CD8-positive, alpha-beta memory T cell (primary cell): ENCODE measurements around the gene TBC1D25. TPM values are rescaled to one million over a fixed set of nuclear protein-coding genes. Genes with fewer than 3 reads are reported as not detected.

ENCODE experiments used
- CTCF ChIA-PET: fragments of 350-600 bp; sonication (Branson Sonifier 250); formaldehyde crosslinking; loops from one replicate; lab custom pipeline; 2021; ENCODE audit warnings: antibody characterized with exemption; lab: Charles Lee
- POLR2A ChIA-PET: fragments of 350-600 bp; sonication (Branson Sonifier 250); formaldehyde crosslinking; loops from one replicate; lab custom pipeline; 2021; ENCODE audit warnings: antibody characterized with exemption; lab: Charles Lee
- DNase-seq, 5 donors: peaks; one replicate each; pipeline versions ENCODE4 v3.0.0 to v3.0.0-alpha.2; 2020 to 2022; ENCODE audit warnings: mixed read lengths in 1 of 5
- H3K27ac ChIP-seq: one replicate; pipeline ENCODE4 v1.7.0; 2013; ENCODE audit warnings: low read depth, mild to moderate bottlenecking, low read length, moderate library complexity
- H3K27me3 ChIP-seq: 2 replicates; pipeline ENCODE4 v1.7.0; 2013; ENCODE audit warnings: low read length, mild to moderate bottlenecking; ENCODE audit not compliant: insufficient read depth, poor library complexity, severe bottlenecking
- H3K36me3 ChIP-seq: 2 replicates; pipeline ENCODE4 v1.7.0; 2013; ENCODE audit warnings: mild to moderate bottlenecking, low read length, moderate library complexity; ENCODE audit not compliant: insufficient read depth
- H3K4me1 ChIP-seq: 2 replicates; pipeline ENCODE4 v1.7.0; 2013; ENCODE audit warnings: mild to moderate bottlenecking, low read length, moderate library complexity; ENCODE audit not compliant: insufficient read depth
- H3K4me3 ChIP-seq: 2 replicates; pipeline ENCODE4 v1.7.0; 2013; ENCODE audit warnings: mild to moderate bottlenecking, low read length
- H3K9me3 ChIP-seq: 2 replicates; pipeline ENCODE4 v1.7.0; 2013; ENCODE audit warnings: mild to moderate bottlenecking, low read length
- H3K27ac Mint-ChIP-seq, 8 donors: one replicate each; pipeline ENCODE4 v1.8.0; 2020 to 2021; ENCODE audit warnings: mixed read lengths in 8 of 8, mild to moderate bottlenecking in 6 of 8, inconsistent platforms in 3 of 8, moderate library complexity in 3 of 8
- H3K27me3 Mint-ChIP-seq, 2 donors: one replicate each; pipeline ENCODE4 v1.8.0; 2020 to 2021; ENCODE audit warnings: mixed read lengths in 2 of 2, mild to moderate bottlenecking in 1 of 2, moderate library complexity in 1 of 2
- H3K36me3 Mint-ChIP-seq, 3 donors: one replicate each; pipeline ENCODE4 v1.8.0; 2020 to 2021; ENCODE audit warnings: mixed read lengths in 3 of 3, inconsistent platforms in 1 of 3, mild to moderate bottlenecking in 1 of 3
- H3K4me1 Mint-ChIP-seq, 3 donors: one replicate each; pipeline ENCODE4 v1.8.0; 2020 to 2021; ENCODE audit warnings: mixed read lengths in 3 of 3, inconsistent platforms in 1 of 3, mild to moderate bottlenecking in 1 of 3
- H3K4me3 Mint-ChIP-seq, 7 donors: one replicate each; pipeline ENCODE4 v1.8.0; 2020 to 2021; ENCODE audit warnings: mixed read lengths in 7 of 7, mild to moderate bottlenecking in 6 of 7, moderate library complexity in 4 of 7, inconsistent platforms in 2 of 7
- H3K9me3 Mint-ChIP-seq, 5 donors: one replicate each; pipeline ENCODE4 v1.8.0; 2020 to 2022; ENCODE audit warnings: mixed read lengths in 5 of 5, mild to moderate bottlenecking in 3 of 5, moderate library complexity in 2 of 5, inconsistent platforms in 1 of 5
- polyA plus RNA-seq: library from polyadenylated mRNA; unstranded; fragments of 300-500 nt; fragmentation: Illumina TruSeq; gene quantifications from one replicate; pipeline ENCODE4 v1.2.3, GENCODE V29; 2021
- total RNA-seq, 2 experiments: library from RNA; stranded (reverse); gene quantifications; one replicate each; pipeline ENCODE4 v1.2.3, GENCODE V29; 2021

Gene TBC1D25
- total and polyA plus RNA-seq, 3 experiments from 2014 or later = 14.0 to 21.5 (median 15.2) TPM

- H3K27me3 Mint-ChIP-seq = no peaks in the 10 kb centered on the region
- H3K27ac Mint-ChIP-seq = peak overlapping the region in 7 of 8 donors; percentile 82 to 94 (median 88)
- Histone ChIP-seq H3K27me3 (no peaks in the 10 kb centered on the region), H3K4me1 (peaks cover 10% of the 10 kb centered on the region), H3K36me3 (no peaks in the 10 kb centered on the region), H3K4me3 (peak overlapping the region; percentile 52), H3K9me3 (no peaks in the 10 kb centered on the region), H3K27ac (peak overlapping the region; percentile 48)
- H3K36me3 Mint-ChIP-seq = peaks cover 0 to 31% (median 2%) of the 10 kb centered on the region in 3 donors
- peak overlapping the region; percentile 87 to 94 (median 89) for H3K4me3 Mint-ChIP-seq
- no peak for DNase-seq
- ChIA-PET POLR2A (no interaction called here), CTCF (interaction anchor here (3.4 kb wide), 1 partner anchor 30 kb away, joined by 11 read pairs; the partner anchor contains the start of gene TBC1D25)
- no peaks in the 10 kb centered on the region for H3K9me3 Mint-ChIP-seq
- peaks cover 16 to 44% (median 26%) of the 10 kb centered on the region in 3 donors for H3K4me1 Mint-ChIP-seq
Measured at GRCh38 chrX:48509619-48510018, 29.9 kb upstream of the TBC1D25 start.

- Histone ChIP-seq H3K4me3 (no peak overlapping the region), H3K36me3 (no peaks in the 10 kb centered on the region), H3K27ac (no peak overlapping the region), H3K9me3 (no peaks in the 10 kb centered on the region), H3K27me3 (no peaks in the 10 kb centered on the region), H3K4me1 (peaks cover 10% of the 10 kb centered on the region)
- Mint-ChIP-seq H3K36me3 (peaks cover 0 to 48% (median 5%) of the 10 kb centered on the region in 3 donors), H3K9me3 (no peaks in the 10 kb centered on the region), H3K4me1 (peaks cover 22 to 49% (median 28%) of the 10 kb centered on the region in 3 donors), H3K27me3 (no peaks in the 10 kb centered on the region), H3K27ac (peak overlapping the region in 2 of 8 donors; percentile 38 to 92), H3K4me3 (no peak overlapping the region)
- ChIA-PET CTCF (no interaction called here), POLR2A (no interaction called here)
- no peak for DNase-seq
Measured at GRCh38 chrX:48511560-48511959, 28.0 kb upstream of the TBC1D25 start.

GRCh38 chrX:48512371-48512935 is 27.1 kb upstream of the TBC1D25 start:
- Histone ChIP-seq H3K4me3 (no peak overlapping the region), H3K27me3 (no peaks in the 10 kb centered on the region), H3K9me3 (no peaks in the 10 kb centered on the region), H3K27ac (no peak overlapping the region), H3K4me1 (peaks cover 10% of the 10 kb centered on the region), H3K36me3 (no peaks in the 10 kb centered on the region)
- H3K9me3 Mint-ChIP-seq = no peaks in the 10 kb centered on the region
- peak overlapping the region in 1 of 8 donors; percentile 42 for H3K27ac Mint-ChIP-seq
- POLR2A ChIA-PET = no interaction called here
- peaks cover 0 to 50% (median 5%) of the 10 kb centered on the region in 3 donors for H3K36me3 Mint-ChIP-seq
- H3K4me3 Mint-ChIP-seq = peak overlapping the region in 2 of 7 donors; percentile 13 to 24
- peaks cover 19 to 53% (median 31%) of the 10 kb centered on the region in 3 donors for H3K4me1 Mint-ChIP-seq
- no peaks in the 10 kb centered on the region for H3K27me3 Mint-ChIP-seq
- CTCF ChIA-PET = interaction anchor here (0.5 kb wide), 1 partner anchor 195 kb away, joined by 3 read pairs; no protein-coding TSS in a partner anchor
- DNase-seq = no peak

GRCh38 chrX:48513670-48514069 is 25.8 kb upstream of the TBC1D25 start:
- Histone ChIP-seq H3K27ac (no peak overlapping the region), H3K4me3 (no peak overlapping the region), H3K4me1 (peaks cover 7% of the 10 kb centered on the region), H3K9me3 (no peaks in the 10 kb centered on the region), H3K27me3 (no peaks in the 10 kb centered on the region), H3K36me3 (no peaks in the 10 kb centered on the region)
- DNase-seq = no peak
- peaks cover 19 to 48% (median 27%) of the 10 kb centered on the region in 3 donors for H3K4me1 Mint-ChIP-seq
- H3K36me3 Mint-ChIP-seq = peaks cover 0 to 46% (median 5%) of the 10 kb centered on the region in 3 donors
- CTCF ChIA-PET = no interaction called here
- H3K27ac Mint-ChIP-seq = peak overlapping the region in 2 of 8 donors; percentile 23 to 63
- H3K9me3 Mint-ChIP-seq = no peaks in the 10 kb centered on the region
- POLR2A ChIA-PET = no interaction called here
- no peaks in the 10 kb centered on the region for H3K27me3 Mint-ChIP-seq
- no peak overlapping the region for H3K4me3 Mint-ChIP-seq

- Mint-ChIP-seq H3K27ac (peak overlapping the region in 1 of 8 donors; percentile 19), H3K4me3 (peak overlapping the region in 1 of 7 donors; percentile 27), H3K36me3 (peaks cover 0 to 44% (median 5%) of the 10 kb centered on the region in 3 donors), H3K9me3 (no peaks in the 10 kb centered on the region), H3K4me1 (peaks cover 20 to 48% (median 26%) of the 10 kb centered on the region in 3 donors), H3K27me3 (no peaks in the 10 kb centered on the region)
- ChIA-PET CTCF (no interaction called here), POLR2A (no interaction called here)
- H3K36me3 ChIP-seq = no peaks in the 10 kb centered on the region
- H3K27ac ChIP-seq = no peak overlapping the region
- no peak overlapping the region for H3K4me3 ChIP-seq
- no peaks in the 10 kb centered on the region for H3K9me3 ChIP-seq
- no peaks in the 10 kb centered on the region for H3K27me3 ChIP-seq
- peaks cover 7% of the 10 kb centered on the region for H3K4me1 ChIP-seq
- DNase-seq = no peak
Measured at GRCh38 chrX:48514126-48514806, 25.2 kb upstream of the TBC1D25 start.

- no peaks in the 10 kb centered on the region for H3K9me3 Mint-ChIP-seq
- peak overlapping the region in 1 of 8 donors; percentile 43 for H3K27ac Mint-ChIP-seq
- peaks cover 5% of the 10 kb centered on the region for H3K4me1 ChIP-seq
- peaks cover 0 to 42% (median 5%) of the 10 kb centered on the region in 3 donors for H3K36me3 Mint-ChIP-seq
- H3K27ac ChIP-seq = no peak overlapping the region
- H3K9me3 ChIP-seq = no peaks in the 10 kb centered on the region
- peaks cover 16 to 48% (median 19%) of the 10 kb centered on the region in 3 donors for H3K4me1 Mint-ChIP-seq
- ChIA-PET CTCF (no interaction called here), POLR2A (no interaction called here)
- no peaks in the 10 kb centered on the region for H3K36me3 ChIP-seq
- no peak overlapping the region for H3K4me3 ChIP-seq
- no peaks in the 10 kb centered on the region for H3K27me3 Mint-ChIP-seq
- no peak for DNase-seq
- H3K4me3 Mint-ChIP-seq = no peak overlapping the region
- H3K27me3 ChIP-seq = no peaks in the 10 kb centered on the region
Measured at GRCh38 chrX:48514868-48515460, 24.6 kb upstream of the TBC1D25 start.

GRCh38 chrX:48515842-48516241 is 23.7 kb upstream of the TBC1D25 start:
- H3K9me3 Mint-ChIP-seq = no peaks in the 10 kb centered on the region
- ChIA-PET CTCF (no interaction called here), POLR2A (no interaction called here)
- Histone ChIP-seq H3K4me1 (peaks cover 12% of the 10 kb centered on the region), H3K27ac (no peak overlapping the region), H3K9me3 (no peaks in the 10 kb centered on the region), H3K36me3 (no peaks in the 10 kb centered on the region), H3K27me3 (no peaks in the 10 kb centered on the region), H3K4me3 (no peak overlapping the region)
- DNase-seq = no peak
- H3K27ac Mint-ChIP-seq = peak overlapping the region in 1 of 8 donors; percentile 84
- peaks cover 19 to 48% (median 23%) of the 10 kb centered on the region in 3 donors for H3K4me1 Mint-ChIP-seq
- peaks cover 0 to 1% of the 10 kb centered on the region in 2 donors for H3K27me3 Mint-ChIP-seq
- H3K36me3 Mint-ChIP-seq = peaks cover 0 to 40% (median 6%) of the 10 kb centered on the region in 3 donors
- no peak overlapping the region for H3K4me3 Mint-ChIP-seq

- ChIA-PET POLR2A (no interaction called here), CTCF (no interaction called here)
- Histone ChIP-seq H3K36me3 (no peaks in the 10 kb centered on the region), H3K9me3 (no peaks in the 10 kb centered on the region), H3K27ac (no peak overlapping the region), H3K4me3 (no peak overlapping the region), H3K4me1 (peaks cover 17% of the 10 kb centered on the region), H3K27me3 (no peaks in the 10 kb centered on the region)
- no peaks in the 10 kb centered on the region for H3K9me3 Mint-ChIP-seq
- H3K27ac Mint-ChIP-seq = peak overlapping the region in 4 of 8 donors; percentile 18 to 84 (median 48)
- H3K4me3 Mint-ChIP-seq = no peak overlapping the region
- peaks cover 22 to 48% (median 26%) of the 10 kb centered on the region in 3 donors for H3K4me1 Mint-ChIP-seq
- DNase-seq = no peak
- peaks cover 0 to 40% (median 7%) of the 10 kb centered on the region in 3 donors for H3K36me3 Mint-ChIP-seq
- H3K27me3 Mint-ChIP-seq = peaks cover 0 to 2% of the 10 kb centered on the region in 2 donors
Measured at GRCh38 chrX:48516285-48516684, 23.2 kb upstream of the TBC1D25 start.
